ENCODE results near the gene CPN1.

- TF ChIP-seq REST (IDR thresholded peaks at IDR 0.05; ENCODE audit: low read depth, low read length) (no peak), HDAC6 (IDR thresholded peaks at IDR 0.05; ENCODE audit: unreplicated experiment) (no peak), CREB1 (IDR thresholded peaks at IDR 0.05; ENCODE audit: low read depth) (no peak), CBX5 (IDR thresholded peaks at IDR 0.05; ENCODE audit: low read depth) (no peak)
- TF ChIP-seq, protein P1, sequence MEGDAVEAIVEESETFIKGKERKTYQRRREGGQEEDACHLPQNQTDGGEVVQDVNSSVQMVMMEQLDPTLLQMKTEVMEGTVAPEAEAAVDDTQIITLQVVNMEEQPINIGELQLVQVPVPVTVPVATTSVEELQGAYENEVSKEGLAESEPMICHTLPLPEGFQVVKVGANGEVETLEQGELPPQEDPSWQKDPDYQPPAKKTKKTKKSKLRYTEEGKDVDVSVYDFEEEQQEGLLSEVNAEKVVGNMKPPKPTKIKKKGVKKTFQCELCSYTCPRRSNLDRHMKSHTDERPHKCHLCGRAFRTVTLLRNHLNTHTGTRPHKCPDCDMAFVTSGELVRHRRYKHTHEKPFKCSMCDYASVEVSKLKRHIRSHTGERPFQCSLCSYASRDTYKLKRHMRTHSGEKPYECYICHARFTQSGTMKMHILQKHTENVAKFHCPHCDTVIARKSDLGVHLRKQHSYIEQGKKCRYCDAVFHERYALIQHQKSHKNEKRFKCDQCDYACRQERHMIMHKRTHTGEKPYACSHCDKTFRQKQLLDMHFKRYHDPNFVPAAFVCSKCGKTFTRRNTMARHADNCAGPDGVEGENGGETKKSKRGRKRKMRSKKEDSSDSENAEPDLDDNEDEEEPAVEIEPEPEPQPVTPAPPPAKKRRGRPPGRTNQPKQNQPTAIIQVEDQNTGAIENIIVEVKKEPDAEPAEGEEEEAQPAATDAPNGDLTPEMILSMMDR (IDR thresholded peaks at IDR 0.05 in 2 of 3, conservative IDR thresholded peaks at IDR 0.05 in 1 of 3; ENCODE audit: control insufficient read depth in 2 of 3, extremely low read depth in 1 of 3, insufficient read depth in 1 of 3, low read depth in 3 of 3, low read length in 3 of 3): no peak
Observed at GRCh38 chr10:100057948-100058347, 23.7 kb downstream of the CPN1 start.

Data from GM12878 (cell line).